HL-60/S4 (cell line): Measurements from ENCODE around the gene DGCR6L.
"Not testable (repeated sequence)": the region's sequence is repeated elsewhere in the genome, so short reads cannot be mapped to it uniquely, and the experiment has no call there.

Source experiments
- in situ Hi-C: fragments of 300-500 bp; cut with MboI; formaldehyde crosslinking; loops from 2 replicates; pipeline ENCODE4 v1.14.3; 2022; ENCODE audit warnings: low sequenced_read_pairs

Gene DGCR6L

DNA sequence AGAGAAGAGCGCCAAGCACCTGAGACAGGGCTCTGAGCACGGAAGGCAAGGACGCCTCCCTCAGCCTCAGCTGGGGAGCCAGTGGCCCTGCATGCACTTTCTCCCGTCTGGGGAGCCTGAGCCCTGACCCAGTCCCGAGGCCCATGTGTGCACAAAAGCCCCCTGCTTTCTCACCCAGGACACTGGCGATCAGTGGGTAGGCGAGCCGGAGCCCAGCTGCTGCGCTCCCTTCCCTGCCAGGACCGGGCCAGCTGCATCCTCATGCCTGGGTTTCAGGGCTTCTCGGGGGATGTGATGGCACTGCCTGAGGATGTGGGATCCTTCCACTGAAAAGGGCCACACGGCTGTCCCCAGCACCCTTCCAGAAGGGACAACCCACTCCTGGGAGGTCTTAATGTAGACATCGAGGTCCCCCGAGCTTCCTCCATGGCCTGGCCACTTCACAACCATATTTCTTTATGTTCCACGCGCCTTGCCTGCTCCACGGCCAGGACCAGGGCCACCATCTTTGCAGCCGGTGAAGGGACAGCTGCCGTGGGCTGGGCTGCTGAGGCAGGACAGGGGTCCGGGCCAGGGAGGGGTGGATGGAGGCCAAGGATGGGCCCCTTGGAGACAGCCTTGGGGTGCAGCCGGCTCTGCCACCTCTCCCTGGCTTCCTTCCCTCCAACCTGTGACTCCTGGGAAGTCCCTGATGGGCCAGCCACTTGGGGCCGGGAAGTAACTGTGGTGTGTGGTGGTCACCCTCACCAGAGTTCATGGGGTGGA lies 41.0 kb downstream of the DGCR6L start:
- in situ Hi-C loops: loop anchor here (10.0 kb wide), 1 partner anchor 124 kb away; the partner anchor contains the start of gene CCDC188

DNA sequence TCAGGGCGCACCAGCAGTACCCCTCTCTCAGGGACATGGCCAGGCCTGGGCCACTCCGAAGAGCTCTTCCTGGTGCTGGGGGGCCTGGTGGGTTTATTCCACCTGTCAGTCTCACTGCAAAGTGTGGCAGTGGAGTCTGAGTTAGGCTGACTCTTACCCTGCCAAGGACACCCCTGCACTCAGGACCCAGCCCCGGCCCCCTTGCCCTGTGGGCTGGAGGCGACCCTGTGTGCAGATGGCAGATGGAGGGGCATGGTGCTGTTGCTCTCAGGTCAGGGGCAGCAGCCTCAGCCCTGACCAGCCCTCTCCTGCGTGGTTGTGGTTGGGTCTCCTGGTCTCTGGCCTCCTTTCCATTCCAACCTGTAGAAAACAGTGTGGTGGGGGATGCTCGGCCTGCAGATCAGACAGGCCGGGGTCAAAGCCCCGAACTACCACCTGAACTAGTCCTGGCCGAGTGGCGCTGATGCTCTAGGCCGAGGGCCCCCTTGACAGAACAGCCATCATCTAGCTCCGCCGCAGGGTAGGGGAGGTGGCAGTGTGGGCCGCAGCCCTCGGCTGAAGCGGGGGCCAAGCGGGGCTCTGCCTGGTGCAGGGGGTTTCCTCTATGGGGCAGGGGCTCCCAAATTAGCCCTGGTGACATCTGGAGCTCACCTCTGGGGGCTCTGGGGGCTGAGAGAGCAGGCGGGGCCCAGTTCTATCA lies 41.8 kb downstream of the DGCR6L start:
- in situ Hi-C loops: loop anchor here (10.0 kb wide), 1 partner anchor 123 kb away; the partner anchor contains the start of gene CCDC188

DNA sequence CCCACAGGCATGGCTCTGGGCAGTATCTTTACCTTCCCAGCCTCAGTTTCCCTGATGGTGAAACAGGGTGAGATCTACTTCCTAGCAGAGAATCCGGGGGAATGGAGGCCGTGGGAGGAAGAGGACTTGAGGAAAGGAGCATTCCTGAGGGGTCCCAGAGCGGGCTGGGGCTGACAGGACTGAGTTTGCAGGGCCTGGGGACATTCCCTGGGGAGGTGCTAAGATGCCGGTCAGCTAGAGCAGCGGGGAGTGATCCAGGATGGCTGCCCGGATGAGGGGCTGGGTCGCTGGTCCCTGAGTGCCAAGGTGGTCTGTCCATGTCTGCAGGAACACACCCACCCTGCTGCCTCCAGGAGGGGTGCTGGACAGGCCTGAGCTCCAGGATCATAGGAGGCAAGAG lies 43.4 kb downstream of the DGCR6L start:
- in situ Hi-C loops: loop anchor here (10.0 kb wide), 1 partner anchor 122 kb away; the partner anchor contains the start of gene CCDC188

DNA sequence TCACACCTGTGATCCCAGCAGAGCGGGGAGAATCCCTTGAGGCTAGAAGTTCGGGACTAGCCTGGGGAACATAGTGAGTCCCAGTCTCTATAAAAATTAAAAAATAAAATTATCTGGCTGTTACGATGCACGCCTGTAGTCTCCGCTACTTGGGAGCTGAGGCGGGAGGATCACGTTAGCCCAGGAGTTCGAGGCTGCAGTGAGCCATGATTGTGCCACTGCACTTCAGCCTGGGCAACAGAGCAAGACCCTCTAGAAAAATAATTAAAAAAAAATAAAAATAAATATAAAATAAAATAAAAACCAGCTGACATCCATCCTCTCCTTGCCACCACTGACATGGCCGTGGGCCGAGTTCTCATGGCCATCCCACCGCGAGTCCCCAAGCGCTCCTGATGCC lies 44.0 kb downstream of the DGCR6L start:
- in situ Hi-C loops: loop anchor here (10.0 kb wide), 1 partner anchor 121 kb away; the partner anchor contains the start of gene CCDC188

DNA sequence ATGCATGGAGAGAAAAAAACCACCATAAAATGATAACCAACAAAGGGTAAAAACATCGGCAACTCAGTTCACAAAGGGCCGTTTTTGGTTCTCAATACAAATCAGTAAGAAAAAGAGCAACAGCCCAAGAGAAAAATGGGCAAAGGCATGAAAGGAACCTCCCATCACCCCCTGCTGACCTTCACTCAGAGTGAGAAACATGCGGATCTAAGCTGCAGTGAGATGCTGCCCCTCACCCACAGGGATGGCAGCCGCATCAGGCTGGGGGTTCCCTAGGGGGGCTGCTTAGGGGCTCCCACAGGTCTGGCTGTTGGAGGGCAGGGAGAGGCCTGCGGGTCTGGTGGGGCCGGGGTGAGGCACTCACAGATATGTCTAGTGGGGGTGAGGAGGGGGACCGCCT lies 44.5 kb downstream of the DGCR6L start:
- in situ Hi-C loops: loop anchor here (10.0 kb wide), 1 partner anchor 121 kb away; the partner anchor contains the start of gene CCDC188

DNA sequence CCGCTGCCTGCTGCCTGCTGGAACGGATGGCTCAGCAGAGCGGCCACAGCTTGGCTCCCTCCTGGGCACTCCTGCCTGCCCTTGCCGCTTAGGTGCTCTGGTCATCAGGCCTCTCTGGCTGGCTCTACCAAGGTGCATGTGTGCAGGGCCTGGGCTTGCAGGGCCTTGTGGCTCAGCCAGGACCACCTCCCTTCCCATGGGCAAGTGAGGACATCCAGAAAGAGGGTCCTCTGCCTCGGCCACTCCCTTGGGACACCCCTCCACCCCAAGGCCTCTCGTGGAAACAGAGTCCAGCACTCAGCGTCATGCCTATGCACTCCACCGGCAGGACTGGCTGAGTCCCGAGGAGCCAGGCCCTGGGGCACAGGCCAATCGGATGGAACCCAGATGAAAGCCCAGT lies 45.5 kb downstream of the DGCR6L start:
- in situ Hi-C loops: loop anchor here (10.0 kb wide), 1 partner anchor 120 kb away; the partner anchor contains the start of gene CCDC188

DNA sequence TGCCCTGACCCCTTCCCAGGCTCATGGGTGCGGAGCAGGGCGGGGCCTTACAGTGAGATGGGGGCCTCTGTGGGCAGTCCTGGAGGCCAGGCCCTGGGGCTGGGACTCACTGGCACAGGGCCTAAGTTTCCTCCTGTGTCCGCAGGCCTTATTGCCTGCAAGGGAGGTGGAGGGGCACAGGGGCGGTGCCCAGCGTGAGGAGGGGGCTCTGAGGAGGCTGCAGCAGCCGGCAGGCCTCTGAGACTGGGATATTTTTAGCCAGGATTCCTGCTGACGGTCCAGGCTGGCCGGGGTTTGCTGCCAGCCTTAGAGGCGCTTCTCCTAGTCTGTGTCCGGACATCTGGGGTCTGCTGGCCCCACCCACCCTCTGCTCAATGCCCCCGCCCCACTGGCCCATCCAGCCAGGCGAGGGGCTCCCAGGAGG lies 46.1 kb downstream of the DGCR6L start:
- in situ Hi-C loops: loop anchor here (10.0 kb wide), 1 partner anchor 119 kb away; the partner anchor contains the start of gene CCDC188

DNA sequence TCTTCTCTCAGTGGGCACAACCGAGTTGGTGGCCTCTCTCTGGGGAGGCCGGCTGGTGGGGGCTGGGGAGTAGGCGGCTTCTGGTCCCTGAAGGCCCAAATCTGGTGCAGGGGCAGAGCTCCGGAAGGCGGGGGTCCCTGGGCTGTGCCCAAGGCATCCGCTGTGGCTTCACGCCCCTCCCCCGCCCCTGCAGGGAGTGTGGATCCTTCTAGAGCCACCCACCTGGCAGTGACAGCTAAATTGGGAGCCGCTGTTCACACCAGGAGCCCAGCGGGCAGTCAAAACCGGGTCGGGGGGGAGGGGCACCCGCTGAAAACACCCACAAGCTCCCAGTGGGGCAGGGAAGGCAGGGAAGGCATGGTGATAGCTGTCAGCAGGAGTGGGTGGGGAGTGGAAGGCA lies 47.2 kb downstream of the DGCR6L start:
- in situ Hi-C loops: loop anchor here (10.0 kb wide), 1 partner anchor 118 kb away; the partner anchor contains the start of gene CCDC188

DNA sequence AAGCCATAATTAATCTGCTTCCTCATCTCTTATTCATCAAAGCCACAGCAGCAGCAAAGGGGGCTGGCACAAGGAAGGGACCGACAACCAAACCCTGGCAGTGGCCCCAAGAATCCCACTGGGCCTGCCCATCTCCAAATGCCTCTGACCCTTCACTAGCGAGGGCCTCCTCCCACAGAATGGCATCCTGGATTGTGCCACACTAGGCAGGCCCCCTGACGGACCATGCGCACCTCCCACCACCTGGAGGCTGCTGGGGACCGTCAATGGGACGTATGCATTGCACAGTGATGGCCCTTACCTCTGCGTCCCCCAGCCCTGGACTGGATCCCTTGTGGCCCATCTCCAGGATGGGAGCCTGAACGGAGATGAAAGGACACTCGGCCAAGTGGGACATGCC lies 47.7 kb downstream of the DGCR6L start:
- in situ Hi-C loops: loop anchor here (10.0 kb wide), 1 partner anchor 117 kb away; the partner anchor contains the start of gene CCDC188

DNA sequence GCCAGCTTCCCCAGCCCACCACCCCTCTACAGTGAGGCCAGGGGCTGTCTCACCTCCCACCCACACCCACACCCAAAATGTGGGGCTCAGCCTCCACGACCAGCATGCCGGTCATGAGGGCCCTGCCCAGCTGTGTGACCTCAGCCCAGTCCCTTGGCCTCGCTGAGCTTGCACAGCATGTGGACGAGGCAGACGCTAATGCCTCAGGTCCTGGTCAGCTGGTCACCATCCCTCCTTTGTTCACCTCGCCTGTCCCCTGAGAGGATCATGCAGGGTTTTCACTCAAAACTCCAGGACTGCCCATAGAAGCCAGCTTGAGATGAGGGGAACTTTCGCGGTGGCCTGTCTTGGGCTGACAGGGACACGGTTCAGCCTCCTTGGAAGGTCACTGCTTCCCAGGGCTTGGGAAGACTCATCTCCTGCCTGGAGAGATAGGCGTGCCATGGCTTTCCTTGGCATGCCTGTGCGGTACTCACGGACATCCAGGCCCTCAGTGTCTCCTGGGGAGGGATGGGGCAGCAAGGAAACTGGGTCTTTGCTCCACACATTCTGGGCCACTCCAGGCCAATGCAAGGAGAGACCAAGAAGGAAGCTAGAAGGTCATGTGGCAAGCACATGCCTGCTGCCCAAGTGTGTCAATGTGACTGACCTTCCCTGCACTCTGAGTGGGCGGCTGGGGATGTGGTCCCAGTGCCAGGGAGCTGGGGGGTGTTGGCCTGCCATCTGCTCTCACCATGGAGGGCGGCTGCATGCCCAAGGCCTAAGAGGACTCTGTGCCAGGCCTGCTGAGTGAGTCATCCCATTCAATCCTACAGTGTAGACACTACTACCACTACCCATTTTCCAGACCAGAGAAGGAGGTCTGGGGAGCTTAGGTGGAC lies 48.5 kb downstream of the DGCR6L start:
- in situ Hi-C loops: loop anchor here (10.0 kb wide), 1 partner anchor 117 kb away; the partner anchor contains the start of gene CCDC188

DNA sequence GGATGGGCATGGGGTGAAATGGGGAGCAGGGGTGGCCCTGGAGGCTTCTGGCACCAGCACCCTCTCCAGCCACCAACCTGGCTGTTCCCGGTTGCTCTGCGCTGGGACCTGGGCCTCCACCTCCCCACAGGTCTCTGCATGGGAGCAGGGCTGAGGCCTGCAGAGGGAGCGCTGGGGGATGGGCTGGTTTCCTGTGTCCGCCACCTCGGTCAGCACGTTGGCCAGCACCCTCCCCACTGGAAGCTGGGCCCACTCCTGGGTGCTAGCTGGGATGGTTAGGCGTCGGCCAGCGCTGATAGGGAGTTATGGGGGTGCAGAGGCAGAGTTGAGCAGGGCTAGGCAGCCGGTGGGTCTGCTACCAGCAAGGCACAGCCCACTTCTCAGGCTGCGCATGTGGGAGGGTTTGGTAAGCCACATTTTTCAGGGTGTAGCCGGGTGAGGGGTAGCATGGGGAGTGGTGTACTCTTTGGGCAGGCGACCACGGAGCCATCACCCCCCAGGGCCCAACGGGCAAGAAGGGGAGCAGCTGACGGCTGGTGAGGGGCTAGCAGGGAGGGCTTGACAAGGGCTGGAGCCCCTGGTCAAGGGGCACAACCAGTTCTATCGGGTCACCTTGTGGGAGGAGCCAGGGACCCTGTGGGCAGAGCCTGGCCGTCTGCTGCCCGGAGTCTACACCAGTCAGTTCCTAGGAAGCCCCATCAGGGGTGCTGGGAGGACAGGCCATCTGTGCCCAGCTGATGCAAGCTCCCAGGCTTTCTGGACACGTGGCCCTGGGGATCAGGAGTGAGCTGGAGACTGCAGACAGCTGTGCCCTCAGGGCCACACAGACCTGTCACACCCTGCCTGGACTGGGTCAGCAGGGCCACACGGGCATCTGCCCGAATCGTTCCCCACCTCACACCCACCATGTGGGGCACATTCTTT lies 49.4 kb downstream of the DGCR6L start:
- in situ Hi-C loops: loop anchor here (10.0 kb wide), 1 partner anchor 116 kb away; the partner anchor contains the start of gene CCDC188

DNA sequence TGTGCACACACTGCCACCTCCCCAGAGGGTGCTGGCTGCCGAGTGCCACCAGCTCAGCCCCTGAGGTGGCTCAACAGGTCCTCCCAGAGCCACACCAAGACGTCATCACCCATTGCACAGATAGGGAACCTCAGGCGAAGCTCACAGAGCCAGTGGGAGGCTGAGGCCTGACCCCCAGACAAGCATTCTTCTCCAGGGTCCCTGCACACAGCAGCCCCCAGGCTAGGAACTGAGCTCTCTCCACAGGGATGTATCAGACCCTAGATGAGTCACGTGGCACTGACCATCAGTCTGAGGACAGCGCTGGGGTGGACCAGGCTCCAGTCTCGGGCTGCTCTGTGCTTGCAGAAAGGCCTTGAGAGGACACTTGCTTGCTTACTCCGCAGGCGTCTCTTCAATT lies 50.2 kb downstream of the DGCR6L start:
- in situ Hi-C loops: loop anchor here (10.0 kb wide), 1 partner anchor 115 kb away; the partner anchor contains the start of gene CCDC188

DNA sequence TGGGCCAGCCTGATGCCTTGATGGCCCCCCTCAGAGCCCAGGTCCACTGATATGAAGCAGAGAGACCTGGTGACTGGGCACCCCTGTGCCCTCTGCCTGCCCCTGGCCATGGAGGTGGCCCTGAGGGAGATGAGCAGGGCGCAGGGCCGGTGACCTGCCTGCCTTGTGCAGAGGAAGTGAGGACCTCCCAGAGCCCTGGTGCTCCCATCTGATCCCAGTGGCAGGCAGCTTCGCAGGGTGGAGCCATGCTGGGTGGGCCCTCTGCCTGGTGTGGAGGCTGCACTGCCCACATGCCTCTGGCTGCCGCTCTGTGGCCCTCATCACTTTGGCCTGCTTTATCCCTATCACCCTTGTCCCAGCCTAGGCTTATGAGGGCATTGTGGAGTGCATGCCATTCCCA lies 50.7 kb downstream of the DGCR6L start:
- in situ Hi-C loops: not testable (repeated sequence)

DNA sequence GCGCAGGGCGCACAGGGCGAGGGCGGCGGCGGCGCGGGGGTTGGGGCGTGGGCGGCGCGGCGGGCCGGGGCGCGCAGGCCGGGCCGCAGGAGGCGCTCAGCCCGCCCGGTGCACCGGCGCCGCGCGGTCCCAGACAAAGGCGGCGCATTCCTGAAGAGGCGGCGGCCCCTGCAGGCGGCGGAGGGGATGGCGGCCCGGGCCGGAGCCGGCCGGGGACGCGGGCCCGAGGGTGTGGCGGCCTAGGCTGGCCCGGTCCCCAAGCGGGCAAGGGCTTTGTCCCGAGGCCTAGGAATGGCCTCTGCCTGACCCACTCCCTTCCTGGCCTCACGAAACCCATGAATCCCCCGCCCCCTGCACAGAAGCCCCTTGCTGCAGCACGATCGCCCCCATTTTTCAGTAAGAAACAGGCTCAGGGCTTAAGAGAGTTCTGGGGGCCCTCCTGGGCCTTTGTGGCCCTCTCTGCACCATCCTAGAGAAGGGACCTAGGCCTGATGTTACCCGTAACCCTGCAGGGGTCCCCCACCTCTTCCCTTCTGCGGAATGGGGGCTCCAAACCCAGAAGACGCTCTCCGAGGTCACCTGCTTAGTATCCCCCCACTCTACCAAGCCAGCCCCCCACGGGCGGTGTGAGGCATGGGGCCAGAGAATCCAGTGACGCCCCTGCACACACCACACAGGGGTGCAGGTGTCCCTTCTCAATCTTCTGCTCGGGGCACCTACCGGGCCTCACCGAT lies 51.4 kb downstream of the DGCR6L start, which contains the start of gene RTN4R:
Gene RTN4R, minus strand, starts transcription at position 40 of the 734 bp plus-strand sequence. CDS start 226 bp downstream, outside the sequence.
- in situ Hi-C loops: no loop called here

DNA sequence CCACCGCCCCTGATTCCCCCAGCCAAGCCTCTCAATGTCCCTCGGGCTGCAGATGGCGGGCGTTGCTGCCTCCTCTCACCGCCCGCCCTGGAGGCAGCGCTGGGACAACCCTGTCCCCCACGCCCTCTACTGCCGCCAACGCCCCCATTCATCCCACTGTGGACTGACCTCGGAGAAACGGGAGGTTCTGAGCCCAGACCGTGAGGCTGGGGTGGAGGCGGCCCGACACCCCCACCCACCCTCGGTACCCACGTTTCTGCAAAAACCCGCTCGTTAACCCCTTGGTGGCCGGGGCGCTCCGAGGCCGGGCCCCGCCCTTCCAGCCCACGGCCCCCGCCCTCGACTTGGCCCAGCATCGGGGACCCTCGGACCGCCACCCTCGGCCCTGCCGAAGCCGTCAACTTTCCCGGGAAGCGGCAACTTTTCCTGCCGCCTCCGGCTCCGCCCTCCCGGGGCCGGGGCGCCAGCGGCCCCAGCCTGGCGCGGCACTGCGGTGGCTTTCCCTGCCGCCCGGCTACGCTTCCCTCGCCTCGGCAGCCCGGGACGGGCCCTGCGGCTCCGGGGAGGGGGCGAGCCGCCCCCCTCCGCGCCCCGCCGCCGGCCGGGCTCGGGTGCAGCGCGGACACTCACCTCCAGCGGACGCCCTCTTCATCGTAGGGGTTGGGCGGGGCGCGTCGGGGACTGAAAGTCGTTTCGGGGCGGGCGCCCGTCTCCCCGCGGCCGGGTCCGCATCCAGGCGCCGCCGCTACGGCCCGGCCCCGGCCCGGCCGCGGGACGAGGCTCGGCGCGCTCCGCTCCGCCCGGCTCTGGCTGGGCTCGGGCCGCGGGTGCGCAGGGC lies 52.2 kb downstream of the DGCR6L start:
- in situ Hi-C loops: no loop called here

DNA sequence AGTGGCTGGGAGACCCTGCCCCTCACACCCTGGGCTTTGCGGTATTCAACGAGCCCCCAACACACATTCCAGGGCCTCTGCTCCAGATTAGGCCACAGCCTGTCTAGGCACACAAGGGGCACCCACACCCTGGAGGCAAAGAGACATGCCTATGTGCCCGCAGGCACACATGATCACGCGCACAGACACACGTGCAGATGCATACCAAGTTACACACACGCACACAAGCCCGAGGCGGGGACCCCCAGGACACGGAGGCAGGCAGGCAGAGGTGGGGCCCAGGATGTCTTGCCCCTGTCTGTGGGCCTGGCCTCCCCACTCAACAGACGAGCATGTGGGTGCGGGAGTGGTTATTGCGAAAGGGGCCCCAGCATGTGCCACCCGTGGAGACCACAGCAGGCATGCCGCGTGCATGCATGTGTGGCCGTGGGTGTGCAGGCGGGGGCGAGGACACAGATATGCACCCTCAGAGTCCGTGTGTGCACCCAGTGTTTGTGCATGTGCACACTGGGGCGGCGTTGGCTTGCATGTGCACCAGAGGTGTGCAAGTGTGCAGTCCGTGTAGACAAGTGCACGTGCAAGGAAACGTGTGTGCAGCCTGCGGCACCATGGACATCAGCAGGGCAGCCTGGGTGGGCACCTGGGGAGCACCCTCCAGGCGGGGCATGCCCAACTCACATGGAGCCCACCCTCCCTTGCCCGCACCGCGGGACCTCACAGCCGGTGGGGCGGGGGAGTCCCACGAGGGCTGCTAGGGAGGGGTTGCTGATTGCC lies 53.0 kb downstream of the DGCR6L start:
- in situ Hi-C loops: not testable (repeated sequence)
